Activated naive CD8-positive, alpha-beta T cell treated with anti-CD3 and anti-CD28 coated beads for 36 hours (primary cell): Measurements from ENCODE around the gene TCERG1. TPM values are rescaled to one million over a fixed set of nuclear protein-coding genes. Genes with fewer than 3 reads are reported as not detected.

ENCODE experiments used
- DNase-seq: peaks from one replicate; pipeline ENCODE4 v3.0.0; 2021
- H3K27ac Mint-ChIP-seq: one replicate; pipeline ENCODE4 v1.8.0; 2022; ENCODE audit warnings: mild to moderate bottlenecking, moderate library complexity, mixed read lengths
- H3K27me3 Mint-ChIP-seq: one replicate; pipeline ENCODE4 v1.8.0; 2022; ENCODE audit warnings: mild to moderate bottlenecking, mixed read lengths
- H3K36me3 Mint-ChIP-seq: one replicate; pipeline ENCODE4 v1.8.0; 2021; ENCODE audit warnings: mild to moderate bottlenecking, mixed read lengths
- H3K4me1 Mint-ChIP-seq: one replicate; pipeline ENCODE4 v1.8.0; 2021; ENCODE audit warnings: mixed read lengths
- H3K4me3 Mint-ChIP-seq: one replicate; pipeline ENCODE4 v1.8.0; 2022; ENCODE audit warnings: mild to moderate bottlenecking, moderate library complexity, mixed read lengths
- H3K9me3 Mint-ChIP-seq: one replicate; pipeline ENCODE4 v1.8.0; 2022; ENCODE audit warnings: mixed read lengths
- total RNA-seq, 2 experiments: library from RNA; stranded (reverse); gene quantifications; one replicate each; pipeline ENCODE4 v1.2.3, GENCODE V29; 2021

TCERG1 gene
- total RNA-seq, 2 experiments from 2014 or later: 125 to 131 TPM

- DNase-seq: no peak
- H3K36me3 Mint-ChIP-seq: no peaks in the 10 kb centered on the region
- no peak overlapping the region for H3K4me3 Mint-ChIP-seq
- no peaks in the 10 kb centered on the region for H3K9me3 Mint-ChIP-seq
- no peaks in the 10 kb centered on the region for H3K4me1 Mint-ChIP-seq
- H3K27ac Mint-ChIP-seq: no peak overlapping the region
- H3K27me3 Mint-ChIP-seq: peaks cover 4% of the 10 kb centered on the region
Observed at GRCh38 chr5:146560205-146560812, 113.2 kb downstream of the TCERG1 start.

Other genes with a start within 250 kb of the TCERG1 start
- gene RBM27, start 243.7 kb upstream of the TCERG1 start, total RNA-seq: 10 to 100 TPM; 29.0 to 29.8 TPM
- under 1 TPM in 1 of 2 experiments, not detected in 1; 0.08 TPM for gene POU4F3, start 108.5 kb upstream of the TCERG1 start, total RNA-seq
- not detected for gene GPR151, start 68.9 kb downstream of the TCERG1 start, total RNA-seq